DOHH2 (cell line): ENCODE results near the gene ATP8A2.

ENCODE experiments used
- EZH2phosphoT487 ChIP-seq: fragments of 200-600 bp; sonication (generic); IDR thresholded peaks from 2 replicates; pipeline ENCODE4 v1.6.1; 2017; ENCODE audit warnings: borderline replicate concordance, mild to moderate bottlenecking, antibody characterized with exemption, low read length, moderate library complexity, mixed read lengths
- TF ChIP-seq, protein P1 (sequence below): fragments of 200-600 bp; sonication (generic); IDR thresholded peaks from one replicate; pipeline ENCODE4 v1.5.1; 2014; ENCODE audit warnings: antibody characterized with exemption, mild to moderate bottlenecking, low read depth, low read length; ENCODE audit not compliant: poor library complexity, severe bottlenecking

DNA sequence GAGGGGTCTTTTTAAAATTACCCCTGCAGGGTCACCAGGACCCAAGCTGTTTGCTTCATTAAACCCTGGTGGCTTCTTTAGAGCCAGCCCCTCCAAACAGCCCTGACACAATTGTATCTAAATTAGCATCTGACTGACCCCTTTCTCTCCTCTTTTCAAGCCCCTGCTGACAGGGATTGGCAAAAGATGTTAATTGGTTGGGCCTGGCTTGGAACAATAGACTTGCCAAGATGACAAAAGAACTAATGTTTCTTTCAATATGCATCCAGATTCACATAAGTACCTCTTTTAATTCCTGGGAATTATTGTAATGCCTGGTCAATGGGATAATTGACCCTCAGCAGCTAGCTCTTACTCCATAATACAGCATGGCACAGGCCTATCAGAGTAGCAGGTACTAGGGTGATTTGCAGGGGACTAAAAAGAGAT lies 539.2 kb downstream of the ATP8A2 start:
- TF ChIP-seq, protein P1, sequence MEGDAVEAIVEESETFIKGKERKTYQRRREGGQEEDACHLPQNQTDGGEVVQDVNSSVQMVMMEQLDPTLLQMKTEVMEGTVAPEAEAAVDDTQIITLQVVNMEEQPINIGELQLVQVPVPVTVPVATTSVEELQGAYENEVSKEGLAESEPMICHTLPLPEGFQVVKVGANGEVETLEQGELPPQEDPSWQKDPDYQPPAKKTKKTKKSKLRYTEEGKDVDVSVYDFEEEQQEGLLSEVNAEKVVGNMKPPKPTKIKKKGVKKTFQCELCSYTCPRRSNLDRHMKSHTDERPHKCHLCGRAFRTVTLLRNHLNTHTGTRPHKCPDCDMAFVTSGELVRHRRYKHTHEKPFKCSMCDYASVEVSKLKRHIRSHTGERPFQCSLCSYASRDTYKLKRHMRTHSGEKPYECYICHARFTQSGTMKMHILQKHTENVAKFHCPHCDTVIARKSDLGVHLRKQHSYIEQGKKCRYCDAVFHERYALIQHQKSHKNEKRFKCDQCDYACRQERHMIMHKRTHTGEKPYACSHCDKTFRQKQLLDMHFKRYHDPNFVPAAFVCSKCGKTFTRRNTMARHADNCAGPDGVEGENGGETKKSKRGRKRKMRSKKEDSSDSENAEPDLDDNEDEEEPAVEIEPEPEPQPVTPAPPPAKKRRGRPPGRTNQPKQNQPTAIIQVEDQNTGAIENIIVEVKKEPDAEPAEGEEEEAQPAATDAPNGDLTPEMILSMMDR = no peak
- no peak for TF ChIP-seq EZH2phosphoT487
